HUES64 (cell line): ENCODE measurements around the gene TTLL10.
"Not testable (repeated sequence)": the region's sequence is repeated elsewhere in the genome, so short reads cannot be mapped to it uniquely, and the experiment has no call there.

Source experiments
- H3K27ac ChIP-seq: 2 replicates; pipeline ENCODE4 v1.7.0; 2013; ENCODE audit warnings: low read depth, low read length, inconsistent platforms
- H3K27me3 ChIP-seq: 2 replicates; pipeline ENCODE4 v1.6.1; 2013; ENCODE audit warnings: mild to moderate bottlenecking, low read length; ENCODE audit not compliant: insufficient read depth
- H3K36me3 ChIP-seq: 2 replicates; pipeline ENCODE4 v1.6.1; 2013; ENCODE audit warnings: mild to moderate bottlenecking, low read length; ENCODE audit not compliant: insufficient read depth
- H3K4me1 ChIP-seq: 2 replicates; pipeline ENCODE4 v1.6.1; 2013; ENCODE audit warnings: mild to moderate bottlenecking, low read length, moderate library complexity; ENCODE audit not compliant: insufficient read depth
- H3K4me3 ChIP-seq: 2 replicates; pipeline ENCODE4 v1.5.1; 2013; ENCODE audit warnings: mild to moderate bottlenecking, low read length, moderate library complexity
- H3K9ac ChIP-seq: 2 replicates; pipeline ENCODE4 v1.6.1; 2013; ENCODE audit warnings: mild to moderate bottlenecking, low read depth, low read length
- H3K9me3 ChIP-seq: 2 replicates; pipeline ENCODE4 v1.6.1; 2013; ENCODE audit warnings: low read depth, low read length; ENCODE audit not compliant: insufficient read depth
- WGBS: fragments of 150-250, 120-280 bp; methylation state at CpG from one replicate; pipeline ENCODE4 v1.1.7; 2013; ENCODE audit warnings: missing lambda C conversion rate; 5-methylcytosine and 5-hydroxymethylcytosine counted together

Gene TTLL10

GRCh38 chr1:1175221-1176062 lies 1.8 kb downstream of the TTLL10 start:
- H3K36me3 ChIP-seq, result no peaks in the 10 kb centered on the region
- 92% methylated on average over 29 of the region's 29 CpGs for WGBS
- no peak overlapping the region for H3K27ac ChIP-seq
- H3K27me3 ChIP-seq, result 0 out of 2 replicates have a peak, but pooled peaks cover 4% of the 10 kb centered on the region
- H3K4me3 ChIP-seq, result no peak overlapping the region
- H3K9me3 ChIP-seq, result no peaks in the 10 kb centered on the region
- peaks cover 7% of the 10 kb centered on the region; the same call in 1 of the 2 replicates for H3K4me1 ChIP-seq
- H3K9ac ChIP-seq, result no peak overlapping the region

GRCh38 chr1:1176063-1176761 lies 2.5 kb downstream of the TTLL10 start:
- not testable (repeated sequence) for H3K4me3 ChIP-seq

GRCh38 chr1:1176931-1177330 lies 3.3 kb downstream of the TTLL10 start:
- H3K9ac ChIP-seq, result no peak overlapping the region
- WGBS, result 97% methylated on average over 7 of the region's 7 CpGs
- H3K27me3 ChIP-seq, result 0 out of 2 replicates have a peak, but pooled peaks cover 4% of the 10 kb centered on the region

More at GRCh38 chr1:1176063-1176761, 2.5 kb downstream of the TTLL10 start:
- not testable (repeated sequence) for H3K27ac ChIP-seq, H3K36me3 ChIP-seq, H3K9ac ChIP-seq, H3K27me3 ChIP-seq, H3K9me3 ChIP-seq, H3K4me1 ChIP-seq
- WGBS, result 79% methylated on average over 22 of the region's 22 CpGs

GRCh38 chr1:1177452-1178206 lies 3.9 kb downstream of the TTLL10 start:
- H3K4me3 ChIP-seq, result no peak overlapping the region
- no peak overlapping the region for H3K27ac ChIP-seq
- no peaks in the 10 kb centered on the region for H3K9me3 ChIP-seq
- peaks cover 7% of the 10 kb centered on the region; the same call in 1 of the 2 replicates for H3K4me1 ChIP-seq
- H3K36me3 ChIP-seq, result no peaks in the 10 kb centered on the region
- WGBS, result 95% methylated on average over 21 of the region's 21 CpGs
- 0 out of 2 replicates have a peak, but pooled peaks cover 4% of the 10 kb centered on the region for H3K27me3 ChIP-seq
- no peak overlapping the region for H3K9ac ChIP-seq

More at GRCh38 chr1:1176931-1177330, 3.3 kb downstream of the TTLL10 start:
- H3K4me3 ChIP-seq, result no peak overlapping the region
- peaks cover 7% of the 10 kb centered on the region; the same call in 1 of the 2 replicates for H3K4me1 ChIP-seq
- no peak overlapping the region for H3K27ac ChIP-seq
- no peaks in the 10 kb centered on the region for H3K36me3 ChIP-seq
- H3K9me3 ChIP-seq, result no peaks in the 10 kb centered on the region

- H3K27ac ChIP-seq, result no peak overlapping the region
- 0 out of 2 replicates have a peak, but pooled peaks cover 4% of the 10 kb centered on the region for H3K27me3 ChIP-seq
- WGBS, result 94% methylated on average over 32 of the region's 32 CpGs
- H3K4me1 ChIP-seq, result peaks cover 2% of the 10 kb centered on the region; the same call in 1 of the 2 replicates
- no peak overlapping the region for H3K4me3 ChIP-seq
- no peaks in the 10 kb centered on the region for H3K9me3 ChIP-seq
- no peak overlapping the region for H3K9ac ChIP-seq
- H3K36me3 ChIP-seq, result no peaks in the 10 kb centered on the region
These were observed 5.2 kb downstream of the TTLL10 start for GRCh38 chr1:1178794-1179331.

GRCh38 chr1:1179346-1179982 lies 5.8 kb downstream of the TTLL10 start:
- Histone ChIP-seq H3K9me3 (no peaks in the 10 kb centered on the region), H3K36me3 (no peaks in the 10 kb centered on the region), H3K4me3 (no peak overlapping the region), H3K27me3 (no peaks in the 10 kb centered on the region), H3K27ac (no peak overlapping the region), H3K9ac (no peak overlapping the region), H3K4me1 (peaks cover 2% of the 10 kb centered on the region; the same call in 1 of the 2 replicates)
- 90% methylated on average over 25 of the region's 25 CpGs for WGBS

GRCh38 chr1:1179983-1180861 lies 6.5 kb downstream of the TTLL10 start:
- Histone ChIP-seq H3K36me3 (no peaks in the 10 kb centered on the region), H3K9me3 (no peaks in the 10 kb centered on the region), H3K27ac (no peak overlapping the region), H3K4me1 (peaks cover 2% of the 10 kb centered on the region; the same call in 1 of the 2 replicates), H3K4me3 (no peak overlapping the region), H3K27me3 (no peaks in the 10 kb centered on the region), H3K9ac (no peak overlapping the region)
- 91% methylated on average over 51 of the region's 51 CpGs for WGBS

GRCh38 chr1:1181129-1181937 lies 7.7 kb downstream of the TTLL10 start:
- no peak overlapping the region for H3K27ac ChIP-seq
- no peaks in the 10 kb centered on the region for H3K27me3 ChIP-seq
- WGBS, result 94% methylated on average over 26 of the region's 26 CpGs
- H3K4me1 ChIP-seq, result peaks cover 2% of the 10 kb centered on the region; the same call in 1 of the 2 replicates
- H3K4me3 ChIP-seq, result no peak overlapping the region
- no peak overlapping the region for H3K9ac ChIP-seq
- no peaks in the 10 kb centered on the region for H3K36me3 ChIP-seq
- no peaks in the 10 kb centered on the region for H3K9me3 ChIP-seq

- Histone ChIP-seq H3K4me3 (no peak overlapping the region), H3K27me3 (no peaks in the 10 kb centered on the region), H3K36me3 (no peaks in the 10 kb centered on the region), H3K27ac (no peak overlapping the region), H3K9me3 (no peaks in the 10 kb centered on the region), H3K9ac (no peak overlapping the region), H3K4me1 (no peaks in the 10 kb centered on the region)
- WGBS, result 92% methylated on average over 21 of the region's 21 CpGs
These were observed 8.3 kb downstream of the TTLL10 start for GRCh38 chr1:1181938-1182410.
